A673 (cell line): ENCODE data around the gene CHD9NB. TPM values are rescaled to one million over a fixed set of nuclear protein-coding genes. Genes with fewer than 3 reads are reported as not detected.
"Not testable (repeated sequence)": the region's sequence is repeated elsewhere in the genome, so short reads cannot be mapped to it uniquely, and the experiment has no call there.

Experiments
- BruUV-seq: library from RNA; stranded (reverse); fragments of 400-500 nt; replicated peaks from 2 replicates; lab custom pipeline; 2021; lab: Mats Ljungman, UMichigan
- CTCF ChIA-PET: fragments of 300-600 bp; sonication (Branson Sonifier 250); formaldehyde crosslinking; loops from one replicate; lab custom pipeline; 2022; ENCODE audit warnings: antibody characterized with exemption; lab: Charles Lee
- POLR2A ChIA-PET: fragments of 300-600 bp; sonication (Branson Sonifier 250); formaldehyde crosslinking; loops from one replicate; lab custom pipeline; 2022; ENCODE audit warnings: antibody characterized with exemption; ENCODE audit not compliant: low non-redundant PET; lab: Charles Lee
- DNase-seq: peaks from one replicate; pipeline ENCODE4 v3.0.0-alpha.2; 2015; ENCODE audit warnings: low spot score
- H3K27ac ChIP-seq: fragments of 200-600 bp; sonication (generic); 2 replicates; pipeline ENCODE4 v1.5.1; 2016; ENCODE audit warnings: mixed run types, low read depth, mild to moderate bottlenecking, mixed read lengths, antibody characterized with exemption, low read length; ENCODE audit not compliant: poor library complexity, severe bottlenecking
- H3K27me3 ChIP-seq: fragments of 200-600 bp; sonication (generic); replicated peaks from 2 replicates; pipeline ENCODE4 v1.6.1; 2017; ENCODE audit warnings: mixed run types, low read depth, mild to moderate bottlenecking, mixed read lengths, antibody characterized with exemption, low read length; ENCODE audit not compliant: insufficient read depth, poor library complexity
- H3K36me3 ChIP-seq: fragments of 200-600 bp; sonication (generic); 2 replicates; pipeline ENCODE4 v1.6.1; 2016; ENCODE audit warnings: mixed run types, mild to moderate bottlenecking, mixed read lengths, antibody characterized with exemption, low read length; ENCODE audit not compliant: insufficient read depth, poor library complexity, severe bottlenecking
- H3K4me1 ChIP-seq: fragments of 200-600 bp; sonication (generic); 2 replicates; pipeline ENCODE4 v1.6.1; 2017; ENCODE audit warnings: mixed run types, mild to moderate bottlenecking, mixed read lengths, antibody characterized with exemption, low read length; ENCODE audit not compliant: insufficient read depth, poor library complexity, severe bottlenecking
- H3K4me3 ChIP-seq: fragments of 200-600 bp; sonication (generic); 2 replicates; pipeline ENCODE4 v1.5.1; 2016; ENCODE audit warnings: low read depth, mixed run types, mild to moderate bottlenecking, mixed read lengths, low read length; ENCODE audit not compliant: poor library complexity, severe bottlenecking
- H3K9me3 ChIP-seq: fragments of 200-600 bp; sonication (generic); 2 replicates; pipeline ENCODE4 v1.6.1; 2016; ENCODE audit warnings: mixed run types, low read depth, mild to moderate bottlenecking, mixed read lengths, antibody characterized with exemption, low read length; ENCODE audit not compliant: poor library complexity, severe bottlenecking
- CTCF ChIP-seq: fragments of 300-800, 200-600 bp; sonication (generic); conservative IDR thresholded peaks from 2 replicates; pipeline ENCODE4 v1.5.1; 2017; ENCODE audit warnings: low read depth, mild to moderate bottlenecking, antibody characterized with exemption, low read length, moderate library complexity, mixed read lengths
- EZH2 ChIP-seq: fragments of 200-600 bp; sonication (generic); IDR thresholded peaks from 2 replicates; pipeline ENCODE4 v1.6.1; 2017; ENCODE audit warnings: borderline replicate concordance, low read depth, mild to moderate bottlenecking, mixed read lengths, antibody characterized with exemption, low read length; ENCODE audit not compliant: poor library complexity, severe bottlenecking
- intact Hi-C: fragments of 100-400 bp; cut with micrococcal nuclease; formaldehyde crosslinking; loops from one replicate; pipeline ENCODE4 v1.10.0; 2022; ENCODE audit not compliant: unreplicated experiment
- total RNA-seq: library from RNA; stranded (reverse); gene quantifications from 2 replicates; pipeline ENCODE4 v1.2.3, GENCODE V29; 2021

The CHD9NB gene
- total RNA-seq, 1 experiment from 2014 or later: 3.8 TPM

DNA sequence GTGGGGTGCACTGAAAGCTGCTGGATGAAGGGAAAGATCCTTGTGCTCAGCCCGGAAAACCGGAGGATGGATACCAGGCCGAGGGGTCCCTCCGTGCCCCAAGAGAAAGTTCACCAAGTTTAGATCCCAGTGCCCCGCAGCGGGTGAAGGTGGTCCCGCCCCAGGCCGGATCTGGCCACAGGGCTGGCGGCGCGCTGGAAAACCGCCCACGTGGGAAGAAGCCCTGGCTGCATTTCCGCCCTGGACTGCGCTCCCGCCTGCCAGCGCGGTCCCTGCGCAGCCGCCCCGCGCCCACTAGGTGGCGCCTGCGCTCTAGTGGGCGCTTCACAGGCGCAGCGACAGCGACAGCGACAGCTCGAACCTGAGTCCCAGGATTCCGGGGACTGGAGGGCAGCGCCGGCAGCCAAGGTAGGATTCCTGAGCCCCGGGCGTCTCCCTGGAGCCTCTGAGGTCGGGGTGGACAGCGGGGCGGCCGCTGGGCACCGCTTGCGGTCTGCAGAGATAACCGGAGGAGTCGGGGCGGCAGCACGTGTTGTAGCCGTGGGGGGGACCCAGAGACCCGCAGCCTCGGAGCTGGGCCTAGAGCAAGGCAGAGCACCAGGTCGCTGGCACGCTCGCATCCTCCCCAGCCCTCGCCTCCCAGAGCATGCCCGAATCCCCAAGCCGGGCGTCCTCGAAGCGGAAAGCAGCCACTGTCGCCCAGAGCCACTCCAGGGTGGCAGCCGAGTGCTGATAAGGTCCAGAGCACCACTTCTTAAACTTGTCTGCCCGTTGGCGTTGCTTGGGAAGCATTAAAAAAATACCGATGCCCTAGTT is 2.2 kb upstream of the CHD9NB start, which contains the start of gene CHD9:
Gene CHD9, plus strand, starts transcription at position 322 of the 816 bp plus-strand sequence. CDS start 101,099 bp downstream, outside the sequence.
- peak; percentile 99 for TF ChIP-seq CTCF
- no peak for TF ChIP-seq EZH2
- POLR2A ChIA-PET: interaction anchor here (0.6 kb wide), 2 partner anchors 46 to 56 kb away, joined by 3 to 5 read pairs; no protein-coding TSS in a partner anchor
- H3K4me3 ChIP-seq: peak within 1 kb of the TSS; percentile 62
- intact Hi-C loops: loop anchor here (1.0 to 10.0 kb wide), 6 partner anchors 44 to 450 kb away; partner anchors contain the start of gene AKTIP
- peak within 1 kb of the TSS; percentile 79 for H3K27ac ChIP-seq
- H3K4me1 ChIP-seq: peaks cover 28% of the 10 kb centered on the region
- H3K27me3 ChIP-seq: no peaks in the 10 kb centered on the region
- BruUV-seq: no TSS peak
- H3K9me3 ChIP-seq: no peaks in the 10 kb centered on the region
- CTCF ChIA-PET: interaction anchor here (0.6 to 1.7 kb wide), 8 partner anchors 13 to 229 kb away, joined by 3 to 15 read pairs (median 4); no protein-coding TSS in a partner anchor
- H3K36me3 ChIP-seq: no peaks in the 10 kb centered on the region
- DNase-seq: peak; percentile 94

DNA sequence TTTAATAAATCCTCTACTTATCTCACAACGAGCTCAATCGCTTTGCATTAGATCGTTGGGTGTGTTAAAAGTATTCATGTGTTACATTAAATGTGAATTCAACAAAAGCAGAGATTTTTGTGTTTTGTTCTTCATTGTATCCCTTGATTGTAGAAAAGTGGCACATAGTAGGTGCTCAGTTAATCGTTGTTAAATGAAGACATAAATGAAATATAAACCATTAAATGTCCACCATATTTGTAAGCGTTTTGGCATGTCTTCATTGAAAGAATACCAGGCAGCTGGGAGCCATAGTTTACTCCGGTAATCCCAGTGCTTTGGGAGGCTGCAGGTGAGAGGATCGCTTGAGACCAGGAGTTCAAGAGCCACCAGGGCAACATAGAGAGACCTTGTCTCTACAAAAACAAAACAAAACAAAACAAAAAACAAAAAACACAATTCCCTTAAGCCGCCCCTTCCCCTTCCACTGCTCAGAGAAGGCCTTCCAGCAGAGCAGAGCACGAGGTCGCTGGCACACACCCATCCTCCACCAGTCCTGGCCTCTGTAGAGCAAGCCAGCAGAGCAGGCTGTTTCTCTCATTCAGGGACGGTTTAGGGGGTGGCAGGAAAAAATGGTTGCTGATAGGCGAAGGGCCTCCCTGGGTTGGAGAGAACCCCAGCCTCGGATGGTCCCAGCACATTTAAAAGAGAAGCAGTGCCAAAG is 1.4 kb upstream of the CHD9NB start:
- POLR2A ChIA-PET: no interaction called here
- peak overlapping the region; percentile 79 for H3K27ac ChIP-seq
- TF ChIP-seq CTCF: no peak
- no peak for TF ChIP-seq EZH2
- no peaks in the 10 kb centered on the region for H3K36me3 ChIP-seq
- CTCF ChIA-PET: interaction anchor here (0.5 to 1.7 kb wide), 7 partner anchors 9 to 229 kb away, joined by 3 to 15 read pairs (median 5); no protein-coding TSS in a partner anchor
- peak overlapping the region; percentile 62 for H3K4me3 ChIP-seq
- H3K9me3 ChIP-seq: no peaks in the 10 kb centered on the region
- DNase-seq: peak; percentile 48
- H3K4me1 ChIP-seq: peaks cover 28% of the 10 kb centered on the region
- no peaks in the 10 kb centered on the region for H3K27me3 ChIP-seq
- BruUV-seq: TSS peak; percentile 73
- intact Hi-C loops: loop anchor here (1.0 to 10.0 kb wide), 3 partner anchors 77 to 451 kb away; partner anchors contain the start of gene AKTIP

DNA sequence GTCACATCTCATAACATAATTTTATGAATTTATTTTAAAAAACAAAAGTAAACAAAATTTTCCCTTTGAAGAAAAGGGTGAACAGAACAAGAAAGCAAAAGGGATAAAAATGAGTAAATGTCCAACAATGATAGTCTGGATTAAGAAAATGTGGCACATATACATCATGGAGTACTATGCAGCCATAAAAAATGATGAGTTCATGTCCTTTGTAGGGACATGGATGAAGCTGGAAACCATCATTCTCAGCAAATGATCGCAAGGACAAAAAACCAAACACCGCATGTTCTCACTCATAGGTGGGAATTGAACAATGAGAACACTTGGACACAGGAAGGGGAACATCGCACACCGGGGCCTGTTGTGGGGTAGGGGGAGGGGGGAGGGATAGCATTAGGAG is 1.4 kb downstream of the CHD9NB start:
- intact Hi-C loops: loop anchor here (10.0 kb wide), 1 partner anchor 454 kb away; the partner anchor contains the start of gene AKTIP
- peaks cover 13% of the 10 kb centered on the region for H3K4me1 ChIP-seq
- POLR2A ChIA-PET, BruUV-seq, H3K9me3 ChIP-seq, H3K27ac ChIP-seq, H3K36me3 ChIP-seq, H3K27me3 ChIP-seq, H3K4me3 ChIP-seq, DNase-seq: not testable (repeated sequence)
- CTCF ChIA-PET: interaction anchor here (0.6 kb wide), 1 partner anchor 399 kb away, joined by 6 read pairs; no protein-coding TSS in a partner anchor
